Esophagus mucosa (tissue), 1 donor: ENCODE measurements around the gene NHLRC4. TPM values are rescaled to one million over a fixed set of nuclear protein-coding genes. Genes with fewer than 3 reads are reported as not detected.

Experiments used
- ATAC-seq: fragments of 200-7000 bp; cut with Tn5 transposase; one replicate; pipeline ENCODE4 v1.9.1; 2020
- total RNA-seq: library from RNA; stranded (reverse); gene quantifications from one replicate; pipeline ENCODE4 v1.2.4, GENCODE V29; 2023
- donor health status: DM: yes; HTN: yes; CAD: no.

NHLRC4 gene
- total RNA-seq, 1 donor from 2014 or later, result 0.12 TPM

GRCh38 chr16:606656-607307, 40.0 kb downstream of the NHLRC4 start:
- no peak for ATAC-seq

GRCh38 chr16:608019-608418, 41.2 kb downstream of the NHLRC4 start:
- peak; percentile 70 for ATAC-seq

GRCh38 chr16:609316-609715, 42.5 kb downstream of the NHLRC4 start:
- no peak for ATAC-seq

GRCh38 chr16:609984-610383, 43.2 kb downstream of the NHLRC4 start:
- peak; percentile 18 for ATAC-seq

- peak; percentile 82 for ATAC-seq
Measured at GRCh38 chr16:610513-611381, 43.9 kb downstream of the NHLRC4 start.

GRCh38 chr16:615122-615521, 48.3 kb downstream of the NHLRC4 start:
- no peak for ATAC-seq

- peak; percentile 51 for ATAC-seq
Measured at GRCh38 chr16:616733-617586, 50.2 kb downstream of the NHLRC4 start.

GRCh38 chr16:617855-618254, 51.0 kb downstream of the NHLRC4 start:
- ATAC-seq, result no peak

Other genes starting within 250 kb of the NHLRC4 start
- 15.3 TPM for gene AXIN1, start 214.3 kb upstream of the NHLRC4 start, total RNA-seq
- gene MRPL28, start 196.5 kb upstream of the NHLRC4 start, total RNA-seq, result 50.8 TPM
- gene PGAP6, start 185.0 kb upstream of the NHLRC4 start, total RNA-seq, result 14.5 TPM
- 25.3 TPM for gene NME4, start 169.8 kb upstream of the NHLRC4 start, total RNA-seq
- gene DECR2, start 165.1 kb upstream of the NHLRC4 start, total RNA-seq, result 8.4 TPM
- 6.3 TPM for gene RAB11FIP3, start 141.4 kb upstream of the NHLRC4 start, total RNA-seq
- gene CAPN15, start 39.3 kb upstream of the NHLRC4 start, total RNA-seq, result 27.1 TPM
- not detected for gene PRR35, start 6.6 kb upstream of the NHLRC4 start, total RNA-seq
- gene PIGQ, start 3.0 kb downstream of the NHLRC4 start, total RNA-seq, result 21.0 TPM
- gene RAB40C, start 23.1 kb downstream of the NHLRC4 start, total RNA-seq, result 15.5 TPM
- 0.08 TPM for gene WFIKKN1, start 64.0 kb downstream of the NHLRC4 start, total RNA-seq
- 40.2 TPM for gene METTL26, start 69.3 kb downstream of the NHLRC4 start, total RNA-seq
- 20.3 TPM for gene MCRIP2, start 74.8 kb downstream of the NHLRC4 start, total RNA-seq
- 17.9 TPM for gene WDR90, start 82.4 kb downstream of the NHLRC4 start, total RNA-seq
- gene RHOT2, start 101.1 kb downstream of the NHLRC4 start, total RNA-seq, result 58.7 TPM
- gene RHBDL1, start 108.7 kb downstream of the NHLRC4 start, total RNA-seq, result 1.0 TPM
- 87.5 TPM for gene STUB1, start 113.4 kb downstream of the NHLRC4 start, total RNA-seq
- gene JMJD8, start 117.3 kb downstream of the NHLRC4 start, total RNA-seq, result 31.7 TPM
- gene WDR24, start 123.4 kb downstream of the NHLRC4 start, total RNA-seq, result 7.4 TPM
- gene FBXL16, start 138.8 kb downstream of the NHLRC4 start, total RNA-seq, result 15.1 TPM
- gene METRN, start 148.1 kb downstream of the NHLRC4 start, total RNA-seq, result 9.6 TPM
- gene ANTKMT, start 154.1 kb downstream of the NHLRC4 start, total RNA-seq, result 24.1 TPM
- 0.40 TPM for gene CCDC78, start 159.4 kb downstream of the NHLRC4 start, total RNA-seq
- gene HAGHL, start 160.1 kb downstream of the NHLRC4 start, total RNA-seq, result 2.7 TPM
- gene CIAO3, start 174.0 kb downstream of the NHLRC4 start, total RNA-seq, result 18.1 TPM
- gene MSLN, start 193.7 kb downstream of the NHLRC4 start, total RNA-seq, result 2.8 TPM
- gene RPUSD1, start 221.4 kb downstream of the NHLRC4 start, total RNA-seq, result 14.4 TPM
- gene CHTF18, start 221.6 kb downstream of the NHLRC4 start, total RNA-seq, result 20.2 TPM
- not detected for gene GNG13, start 233.7 kb downstream of the NHLRC4 start, total RNA-seq